NT2/D1 (cell line): ENCODE results near the gene NOVA2.

Experiments
- SUZ12 ChIP-seq: IDR thresholded peaks from 2 replicates; pipeline ENCODE4 v1.6.1; 2011; ENCODE audit not compliant: insufficient read length, insufficient read depth; ENCODE audit errors: extremely low read depth
- YY1 ChIP-seq: IDR thresholded peaks from 2 replicates; pipeline ENCODE4 v1.6.1; 2011; ENCODE audit not compliant: insufficient read length, insufficient read depth
- ZNF274 ChIP-seq: IDR thresholded peaks from 2 replicates; pipeline ENCODE4 v1.6.1; 2011; ENCODE audit warnings: mild to moderate bottlenecking, low read depth, low read length

DNA sequence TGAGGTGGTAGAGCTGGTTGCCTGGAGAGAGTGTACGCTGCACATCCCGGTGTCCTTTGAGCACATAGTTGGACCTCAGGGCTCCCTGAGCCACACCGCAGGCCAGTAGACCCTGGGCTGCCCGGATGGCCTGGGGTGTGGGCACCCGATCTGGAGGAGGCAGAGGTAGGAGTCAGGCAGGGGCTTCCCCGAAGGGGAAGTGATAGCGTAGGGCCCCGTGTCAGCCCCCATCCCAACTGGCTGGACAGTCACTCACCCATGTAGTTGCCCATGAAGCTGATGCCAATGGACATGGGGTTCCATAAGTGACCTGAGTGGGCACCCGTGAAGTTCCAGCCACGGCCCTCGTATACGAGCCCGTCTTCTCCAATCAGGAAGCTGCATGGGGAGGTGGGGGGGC is 45.6 kb upstream of the NOVA2 start:
- TF ChIP-seq YY1 = no peak
- no peak for TF ChIP-seq ZNF274
- TF ChIP-seq SUZ12 = no peak
